Stimulated activated CD8-positive, alpha-beta memory T cell treated with anti-CD3 and anti-CD28 coated beads, Interleukin-15, amount 100 ng/mL, for 1 hour (primary cell): ENCODE measurements around the gene SERPINA5.
"Not testable (repeated sequence)": the region's sequence is repeated elsewhere in the genome, so short reads cannot be mapped to it uniquely, and the experiment has no call there.

Source experiments
- DNase-seq: peaks from one replicate; pipeline ENCODE4 v3.0.0-alpha.2; 2020; ENCODE audit warnings: low read depth

Gene SERPINA5

DNA sequence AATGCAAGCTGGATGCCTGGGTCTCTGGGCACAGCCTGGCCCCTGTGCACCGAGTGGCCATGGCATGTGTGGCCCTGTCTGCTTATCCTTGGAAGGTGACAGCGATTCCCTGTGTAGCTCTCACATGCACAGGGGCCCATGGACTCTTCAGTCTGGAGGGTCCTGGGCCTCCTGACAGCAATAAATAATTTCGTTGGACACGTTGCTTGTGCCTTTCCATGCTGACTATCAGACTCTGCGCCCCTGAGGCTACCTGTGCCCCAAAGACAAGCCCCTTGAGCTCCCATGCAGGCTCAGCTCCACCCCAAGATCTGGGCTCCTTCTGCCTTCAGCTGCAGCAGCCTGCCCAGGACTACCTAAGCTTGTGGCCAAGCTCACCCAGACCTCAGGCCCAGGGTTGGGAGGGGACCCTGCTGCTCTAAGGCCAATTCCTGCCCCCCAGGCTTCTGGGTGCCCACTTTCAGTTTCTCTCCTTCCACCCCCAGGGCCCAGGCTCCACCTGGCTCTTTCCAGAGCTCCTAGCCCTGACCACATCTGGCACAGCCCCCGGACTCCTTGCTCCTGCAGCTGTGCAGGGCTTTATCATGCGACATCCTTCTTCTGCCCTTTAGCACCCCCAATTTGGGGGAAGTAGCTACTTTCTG is 42.8 kb downstream of the SERPINA5 start:
- no peak for DNase-seq

DNA sequence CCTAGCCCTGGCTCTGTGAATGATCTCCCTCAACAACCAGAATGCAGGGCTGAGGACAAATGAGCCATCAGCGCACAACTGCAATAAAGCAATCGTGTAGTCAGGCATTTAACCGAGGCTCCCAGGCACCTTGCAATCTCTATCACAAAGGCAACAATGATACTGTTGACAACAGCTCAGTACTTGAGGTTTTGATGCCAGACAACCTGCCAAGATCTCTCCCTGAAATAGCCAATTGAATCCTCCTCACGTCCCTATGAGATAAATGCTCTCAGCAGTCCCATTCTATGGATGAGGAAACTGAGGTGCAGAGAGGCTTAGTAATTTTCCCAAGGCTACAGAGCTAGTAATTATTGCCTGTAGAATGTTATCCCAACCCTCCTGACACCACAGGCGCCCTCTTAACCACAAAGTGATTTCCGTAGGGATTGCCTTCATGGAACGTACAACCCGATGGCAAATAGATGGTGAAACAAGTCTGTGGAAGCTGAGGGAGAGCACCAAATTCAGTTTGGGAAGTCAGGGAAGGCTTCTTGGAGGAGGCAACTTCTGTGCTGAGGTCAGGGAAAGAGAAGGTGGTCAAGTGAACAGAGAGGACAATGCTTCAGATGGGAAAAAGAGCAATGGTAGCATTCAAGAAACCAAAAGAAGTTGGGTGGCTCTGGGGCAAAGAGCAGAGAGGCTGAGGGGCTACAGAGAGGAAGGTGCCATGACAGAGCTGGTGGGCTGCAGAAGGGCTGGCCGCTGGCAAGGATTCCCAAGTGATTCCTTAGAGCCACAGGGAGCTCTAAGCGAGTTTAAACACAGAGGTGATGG is 43.5 kb downstream of the SERPINA5 start:
- DNase-seq: no peak

DNA sequence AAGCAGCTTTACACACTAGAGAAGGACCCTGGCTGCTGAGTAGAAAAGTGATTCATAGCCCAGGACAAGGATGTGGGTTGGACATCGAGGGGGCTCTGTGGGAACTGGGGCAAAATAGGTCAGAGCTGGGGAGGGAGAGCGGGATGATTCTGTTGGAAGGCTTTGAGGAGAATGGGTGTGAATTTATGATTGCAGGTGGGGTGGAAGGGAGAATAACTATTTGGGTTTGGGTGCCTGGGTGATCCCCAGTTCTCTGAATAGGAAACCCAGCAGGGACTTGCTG is 44.1 kb downstream of the SERPINA5 start:
- DNase-seq: no peak

DNA sequence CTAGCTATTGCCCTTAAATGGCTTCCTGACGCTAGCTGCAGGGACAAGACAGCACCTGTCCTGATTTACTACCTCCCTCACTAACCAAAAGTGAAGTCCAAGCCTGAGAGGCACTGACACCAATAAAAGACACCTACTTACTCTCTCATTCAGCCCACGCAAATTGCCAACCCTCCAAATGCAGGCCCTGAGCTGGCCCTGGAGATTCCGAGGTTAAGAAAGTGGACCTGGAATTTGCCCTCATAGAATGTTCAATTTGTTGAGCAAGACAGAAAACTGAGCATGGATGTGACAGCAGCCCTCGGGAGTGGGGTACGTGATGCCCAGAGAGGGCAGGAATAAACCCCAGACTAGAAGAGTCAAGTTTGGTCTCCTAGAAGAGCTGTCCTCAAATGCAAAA is 47.4 kb downstream of the SERPINA5 start:
- no peak for DNase-seq

GRCh38 chr14:94630396-94630795 is 49.2 kb downstream of the SERPINA5 start:
- DNase-seq: no peak

- DNase-seq: no peak
Observed at GRCh38 chr14:94631050-94631449, 49.8 kb downstream of the SERPINA5 start.

- no peak for DNase-seq
Observed at GRCh38 chr14:94631536-94632304, 50.5 kb downstream of the SERPINA5 start.

GRCh38 chr14:94632305-94632590 is 51.0 kb downstream of the SERPINA5 start:
- no peak for DNase-seq

DNA sequence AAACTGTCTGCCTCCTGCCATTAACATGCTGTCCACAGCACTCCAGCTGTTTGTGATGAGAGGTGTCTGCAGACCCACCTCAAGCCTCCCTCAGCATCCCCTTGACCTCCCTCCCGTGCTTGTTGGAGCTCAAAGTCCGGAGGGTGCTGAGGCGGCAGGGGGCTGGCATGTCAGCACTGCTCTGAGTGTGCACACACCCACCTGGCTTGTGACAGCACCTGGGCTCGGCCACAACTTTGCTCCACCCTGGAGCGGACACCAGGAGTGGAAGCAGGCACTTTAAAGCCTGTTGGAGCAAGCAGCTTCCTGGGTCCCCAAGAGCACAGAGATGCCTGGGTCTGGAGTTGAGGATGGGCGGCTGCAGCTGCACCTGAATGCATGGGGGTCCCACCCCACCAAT is 51.9 kb downstream of the SERPINA5 start:
- no peak for DNase-seq

- DNase-seq: no peak
Observed at GRCh38 chr14:94635154-94635553, 53.9 kb downstream of the SERPINA5 start.

GRCh38 chr14:94636744-94637412 is 55.7 kb downstream of the SERPINA5 start:
- DNase-seq: no peak

GRCh38 chr14:94637814-94638213 is 56.6 kb downstream of the SERPINA5 start:
- DNase-seq: not testable (repeated sequence)

DNA sequence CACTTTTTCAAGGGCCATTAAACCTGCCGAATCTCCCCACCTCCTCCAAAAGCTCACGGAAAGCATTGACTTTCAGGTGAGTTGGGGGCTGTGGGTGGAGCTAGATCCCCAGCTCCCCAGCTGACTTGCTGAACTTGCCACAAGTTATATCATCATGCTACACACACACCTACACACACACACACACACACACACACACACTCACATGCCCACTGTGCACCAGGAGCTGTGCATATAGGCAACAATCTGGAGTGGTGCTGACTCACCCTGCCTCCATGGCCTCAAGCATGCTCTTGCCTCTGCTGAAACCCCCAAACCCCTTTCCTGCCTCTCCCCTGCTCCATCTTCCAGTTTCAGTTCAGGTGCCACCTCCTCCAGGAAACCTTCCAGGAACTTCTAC is 57.1 kb downstream of the SERPINA5 start:
- no peak for DNase-seq

- no peak for DNase-seq
Observed at GRCh38 chr14:94638961-94639817, 58.0 kb downstream of the SERPINA5 start.

DNA sequence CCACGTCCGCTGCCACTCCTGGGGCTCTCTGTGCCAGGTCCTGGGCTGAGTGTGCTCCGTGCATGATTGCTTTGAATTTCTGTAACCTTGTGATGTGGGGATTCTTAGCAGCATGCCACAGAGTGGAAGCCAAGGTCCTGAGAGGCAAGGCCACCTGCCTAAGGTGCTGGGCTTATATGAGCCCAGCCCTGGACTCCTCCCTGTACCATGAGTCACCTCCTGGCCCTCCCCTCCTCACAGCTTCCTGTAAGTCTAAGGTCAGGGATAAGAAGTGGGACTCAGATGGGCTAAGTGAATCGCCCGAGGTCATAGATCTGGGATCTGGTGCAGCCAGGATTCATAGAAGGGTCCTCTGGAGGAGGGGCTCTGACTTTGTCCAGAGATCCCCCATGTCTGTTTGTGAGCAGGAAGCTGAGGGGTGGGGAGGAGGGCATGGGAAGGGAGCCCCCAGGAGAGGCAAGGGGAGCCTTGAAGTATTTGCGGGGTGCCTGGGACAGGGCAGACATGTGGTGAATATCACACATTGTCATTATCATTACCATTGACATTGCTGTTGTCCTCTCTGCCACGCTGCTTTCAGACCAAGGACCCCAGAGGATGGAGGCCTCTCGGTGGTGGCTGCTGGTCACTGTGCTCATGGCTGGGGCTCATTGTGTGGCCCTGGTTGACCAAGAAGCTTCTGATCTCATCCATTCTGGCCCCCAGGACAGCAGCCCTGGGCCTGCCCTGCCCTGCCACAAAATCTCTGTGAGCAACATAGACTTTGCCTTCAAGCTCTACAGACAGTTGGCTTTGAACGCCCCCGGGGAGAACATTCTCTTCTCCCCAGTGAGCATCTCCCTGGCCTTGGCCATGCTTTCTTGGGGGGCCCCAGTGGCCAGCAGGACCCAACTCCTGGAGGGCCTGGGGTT is 59.8 kb downstream of the SERPINA5 start:
- DNase-seq: no peak

DNA sequence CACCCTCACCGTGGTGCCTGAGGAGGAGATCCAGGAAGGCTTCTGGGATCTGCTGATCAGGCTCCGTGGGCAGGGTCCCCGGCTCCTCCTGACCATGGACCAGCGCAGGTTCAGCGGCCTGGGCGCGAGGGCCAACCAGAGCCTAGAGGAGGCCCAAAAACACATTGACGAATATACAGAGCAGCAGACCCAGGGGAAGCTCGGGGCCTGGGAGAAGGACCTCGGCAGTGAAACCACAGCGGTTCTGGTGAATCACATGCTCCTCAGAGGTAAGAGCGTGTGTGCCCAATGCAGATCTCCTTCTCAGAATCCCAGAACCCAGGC is 60.4 kb downstream of the SERPINA5 start:
- DNase-seq: no peak
